GM21528 (cell line): ENCODE measurements around the gene RFTN1.
A peak's percentile ranks its signal among the peaks of the same experiment; 100 is the strongest.

ENCODE experiments used
- ATAC-seq: cut with Tn5 transposase; IDR thresholded peaks from one replicate; pipeline ENCODE4 v1.9.1; 2021; ENCODE audit warnings: mild to moderate bottlenecking, moderate library complexity; ENCODE audit not compliant: unreplicated experiment, low FRiP score

Gene RFTN1

GRCh38 chr3:16488637-16489036, 24.9 kb downstream of the RFTN1 start:
- no peak for ATAC-seq

DNA sequence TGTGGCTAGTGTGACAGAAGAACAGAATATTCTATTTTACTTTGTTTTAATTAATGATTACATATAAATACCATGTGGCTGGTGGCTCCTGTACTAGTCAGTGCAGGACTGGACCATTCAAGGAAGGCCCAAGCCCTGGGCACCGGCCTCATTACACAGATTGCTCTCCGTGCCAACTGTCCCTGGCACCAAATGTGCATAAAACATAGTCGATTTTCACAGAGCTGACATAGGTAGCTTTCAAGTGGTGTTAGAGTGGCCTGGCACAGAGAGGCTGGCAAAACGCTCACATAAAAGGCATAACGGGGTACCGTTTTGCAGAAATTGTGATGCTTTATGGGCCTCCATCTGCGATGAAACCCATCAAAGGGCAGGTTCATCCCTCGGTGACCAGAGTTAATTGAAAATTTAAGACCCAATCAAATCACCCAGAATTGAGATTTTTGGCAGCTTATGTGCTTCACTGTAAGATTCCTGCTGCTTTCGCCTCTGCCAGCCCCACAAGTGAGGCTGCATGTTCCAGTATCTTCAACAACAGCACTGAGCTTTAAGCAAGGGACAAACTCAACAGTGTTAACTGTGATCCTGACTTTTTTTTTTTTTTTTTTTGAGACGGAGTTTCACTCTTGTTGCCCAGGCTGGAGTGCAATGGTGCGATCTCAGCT, 25.9 kb downstream of the RFTN1 start:
- no peak for ATAC-seq

DNA sequence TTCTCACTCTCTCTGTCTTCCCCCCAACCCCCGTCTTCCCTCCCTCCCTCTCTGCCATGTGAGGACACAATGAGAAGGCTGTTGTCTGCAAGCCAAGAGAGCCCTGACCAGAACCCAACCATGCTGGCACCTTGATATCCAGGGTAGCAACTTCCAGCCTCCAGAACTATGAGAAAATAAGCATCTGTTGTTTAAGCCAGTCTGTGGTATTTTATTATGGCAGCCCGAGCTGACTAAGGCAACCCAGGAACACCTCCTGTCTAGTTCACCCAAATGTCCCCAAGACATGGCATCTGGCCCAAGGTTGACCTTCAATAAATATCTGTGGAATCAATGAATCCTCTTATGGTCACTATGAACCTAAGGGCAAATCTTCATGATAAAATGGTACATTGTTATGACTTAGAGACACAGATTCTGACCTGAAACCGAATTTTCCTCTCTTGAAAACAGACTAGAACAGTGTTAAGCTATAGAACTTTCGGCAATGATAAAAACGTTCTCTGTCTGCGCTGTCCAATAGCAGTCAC, 26.5 kb downstream of the RFTN1 start:
- ATAC-seq = no peak

DNA sequence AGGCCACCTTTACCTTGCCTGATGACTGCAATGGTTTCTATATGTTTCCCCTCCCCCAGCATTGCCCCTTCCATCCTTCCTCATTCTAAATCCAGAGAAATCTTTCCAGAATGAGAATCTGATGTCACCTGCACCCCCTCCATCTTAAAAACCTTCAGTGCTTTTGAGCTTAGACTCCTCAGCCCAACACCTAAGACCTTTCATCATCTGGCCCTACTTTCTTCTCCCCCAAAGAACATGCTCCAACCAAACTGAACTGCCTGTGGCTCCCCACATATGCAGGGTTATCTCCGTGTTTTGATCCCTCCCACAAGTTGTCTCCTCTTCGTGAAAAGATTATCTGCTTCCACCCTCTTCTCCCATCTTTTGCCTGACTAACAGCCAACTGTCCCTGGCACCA, 27.3 kb downstream of the RFTN1 start:
- ATAC-seq = no peak

GRCh38 chr3:16485395-16485992, 28.0 kb downstream of the RFTN1 start:
- ATAC-seq = no peak

- no peak for ATAC-seq
Observed at GRCh38 chr3:16484984-16485383, 28.5 kb downstream of the RFTN1 start.

DNA sequence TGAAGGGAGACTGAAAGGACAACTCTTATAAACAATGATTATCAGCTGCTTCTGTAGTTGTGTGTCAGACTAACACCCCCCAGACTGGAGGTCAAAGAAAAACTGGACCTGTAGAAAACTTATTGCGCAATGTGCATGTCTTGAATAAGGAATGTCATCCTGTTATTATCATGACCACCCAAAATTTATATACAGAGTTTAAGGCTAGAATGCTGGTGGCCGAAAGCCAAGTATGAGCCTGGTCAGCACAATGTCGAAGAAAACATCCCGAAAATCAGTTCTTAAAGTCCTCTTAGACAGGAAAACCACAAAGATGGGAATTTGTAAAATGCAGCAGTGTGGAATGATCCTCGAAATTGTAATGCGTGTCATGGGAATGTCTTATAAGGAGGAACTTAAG, 29.3 kb downstream of the RFTN1 start:
- no peak for ATAC-seq

GRCh38 chr3:16482770-16483531, 30.5 kb downstream of the RFTN1 start:
- ATAC-seq = peak; percentile 61

GRCh38 chr3:16482194-16482769, 31.2 kb downstream of the RFTN1 start:
- peak; percentile 26 for ATAC-seq

GRCh38 chr3:16481546-16481897, 32.0 kb downstream of the RFTN1 start:
- ATAC-seq = no peak

DNA sequence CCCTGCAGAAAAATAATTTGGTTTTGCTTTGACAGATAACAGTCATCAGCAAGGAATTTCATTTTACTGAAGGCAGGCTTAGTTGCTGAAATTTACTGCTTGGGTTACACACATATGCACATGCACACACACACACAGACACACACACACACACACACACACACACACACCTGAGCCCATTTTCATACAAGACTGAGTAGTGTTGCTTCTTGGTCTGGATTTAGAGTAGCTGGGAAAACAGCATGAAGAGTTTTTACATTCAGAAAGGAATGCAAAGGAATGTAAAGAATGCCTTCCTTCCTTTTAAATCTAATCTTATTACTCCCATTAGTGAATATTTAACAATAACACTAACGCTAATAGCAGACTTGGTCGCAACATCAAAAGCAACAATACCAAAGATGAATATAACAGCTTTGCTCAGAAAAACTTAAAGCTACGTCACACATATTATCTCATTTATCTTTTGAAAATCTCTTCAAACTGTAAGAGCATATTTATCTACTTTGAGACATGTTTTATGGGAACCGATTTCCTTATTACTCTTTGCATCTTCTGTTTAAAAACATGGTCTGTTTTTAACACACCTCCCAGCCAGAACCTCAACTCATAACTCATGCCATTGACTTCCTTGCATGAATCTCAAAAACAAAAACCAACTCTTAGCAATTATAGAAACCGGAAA, 32.5 kb downstream of the RFTN1 start:
- ATAC-seq = peak; percentile 44

DNA sequence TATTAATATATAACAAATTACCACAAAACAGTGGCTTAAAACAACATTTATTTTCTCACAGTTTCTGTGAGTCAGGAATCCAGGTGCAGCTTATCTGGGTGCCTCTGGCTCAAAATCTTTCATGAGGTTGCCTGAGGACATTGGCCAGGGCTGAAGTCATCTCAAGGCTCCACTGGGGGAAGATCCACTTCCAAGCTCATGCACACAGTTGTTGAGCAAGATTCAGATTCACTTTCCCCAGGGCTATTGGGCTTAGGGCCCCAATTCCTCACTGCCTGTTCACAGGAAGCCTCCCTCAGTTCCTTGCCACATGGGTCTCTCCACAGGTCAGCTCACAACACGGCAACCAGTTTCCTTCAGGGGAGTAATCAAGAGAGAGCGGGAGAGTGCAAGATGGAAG, 35.0 kb downstream of the RFTN1 start:
- no peak for ATAC-seq

DNA sequence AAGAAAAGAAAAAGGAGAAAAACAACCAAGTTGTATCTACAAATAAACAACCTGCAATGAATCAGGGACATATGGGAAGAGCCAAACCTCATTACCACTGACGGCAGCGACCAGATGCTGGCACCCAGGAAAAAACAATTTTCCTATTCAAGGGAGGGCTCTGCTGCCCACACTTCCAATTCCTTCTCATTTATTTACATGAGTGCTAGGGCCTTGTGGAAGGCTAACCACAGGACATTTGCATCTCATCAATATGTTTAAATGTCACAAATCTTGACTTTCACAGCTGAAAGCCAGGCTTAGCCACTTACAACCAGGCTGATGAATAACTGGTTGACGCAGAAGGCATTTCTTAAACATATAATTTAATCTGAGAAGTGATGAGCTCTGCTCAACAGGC, 36.0 kb downstream of the RFTN1 start:
- ATAC-seq = no peak

DNA sequence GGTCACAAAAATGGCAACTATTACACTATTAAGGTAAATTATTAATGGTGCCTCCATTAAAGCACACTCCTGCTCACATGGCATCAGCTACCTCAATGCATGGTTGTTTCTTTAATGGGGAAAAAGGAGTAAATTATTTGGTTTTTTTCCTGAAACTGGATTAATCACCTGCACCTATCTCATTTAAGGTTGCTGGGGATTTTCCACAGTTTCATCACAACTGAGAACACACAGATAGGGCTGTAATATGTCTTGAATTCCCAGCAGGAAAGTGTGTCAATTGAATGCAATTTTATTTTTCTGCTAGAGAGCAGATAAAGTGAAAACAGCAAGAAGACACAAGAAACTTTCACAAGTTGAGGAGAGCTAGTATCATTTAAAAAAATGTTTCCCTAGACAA, 36.4 kb downstream of the RFTN1 start:
- ATAC-seq = no peak

- ATAC-seq = no peak
Observed at GRCh38 chr3:16476636-16477035, 36.9 kb downstream of the RFTN1 start.

DNA sequence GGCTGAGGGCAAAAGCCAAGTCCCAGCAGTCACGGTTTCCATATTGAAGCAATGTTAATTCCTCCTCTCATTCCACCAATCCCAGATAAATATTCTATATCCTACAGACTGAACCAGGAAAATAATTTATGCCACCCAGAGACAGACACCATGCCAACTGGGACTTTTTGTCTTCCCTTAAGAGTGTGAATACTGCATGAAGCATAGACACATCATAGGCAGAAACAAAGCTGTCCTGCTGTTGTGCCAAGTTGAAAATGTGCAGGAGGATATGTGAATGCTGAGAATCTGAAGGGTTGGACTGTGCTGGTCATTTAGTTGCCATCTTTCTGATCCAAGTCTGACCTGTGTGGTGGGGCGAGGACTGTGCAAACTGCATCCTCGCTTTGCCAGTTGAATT, 37.7 kb downstream of the RFTN1 start:
- no peak for ATAC-seq

GRCh38 chr3:16474920-16475319, 38.6 kb downstream of the RFTN1 start:
- ATAC-seq = no peak

DNA sequence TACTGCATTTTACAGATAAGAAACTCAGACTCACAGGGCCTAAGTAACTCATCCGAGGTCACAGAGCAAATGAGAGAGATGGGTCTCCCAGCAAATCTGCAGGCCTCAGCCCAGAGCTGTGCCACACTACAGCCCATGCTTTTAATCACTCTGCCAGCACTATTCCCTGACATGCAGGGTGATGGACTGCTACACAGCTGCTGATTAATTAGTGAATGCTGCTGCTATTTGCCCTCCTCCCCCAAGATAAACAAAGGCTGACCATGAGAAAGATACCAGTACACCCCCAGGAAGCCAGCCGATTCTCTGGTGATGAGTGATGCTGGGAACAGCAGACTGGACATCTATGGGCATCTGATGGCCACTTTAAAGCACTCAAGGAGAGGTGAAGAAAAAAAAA, 39.3 kb downstream of the RFTN1 start:
- ATAC-seq = no peak

GRCh38 chr3:16472593-16472992, 40.9 kb downstream of the RFTN1 start:
- ATAC-seq = no peak

GRCh38 chr3:16471897-16472296, 41.6 kb downstream of the RFTN1 start:
- ATAC-seq = no peak

GRCh38 chr3:16470590-16470989, 42.9 kb downstream of the RFTN1 start:
- ATAC-seq = no peak
